ENCODE measurements around the gene TMEM259.

The TMEM259 gene

DNA sequence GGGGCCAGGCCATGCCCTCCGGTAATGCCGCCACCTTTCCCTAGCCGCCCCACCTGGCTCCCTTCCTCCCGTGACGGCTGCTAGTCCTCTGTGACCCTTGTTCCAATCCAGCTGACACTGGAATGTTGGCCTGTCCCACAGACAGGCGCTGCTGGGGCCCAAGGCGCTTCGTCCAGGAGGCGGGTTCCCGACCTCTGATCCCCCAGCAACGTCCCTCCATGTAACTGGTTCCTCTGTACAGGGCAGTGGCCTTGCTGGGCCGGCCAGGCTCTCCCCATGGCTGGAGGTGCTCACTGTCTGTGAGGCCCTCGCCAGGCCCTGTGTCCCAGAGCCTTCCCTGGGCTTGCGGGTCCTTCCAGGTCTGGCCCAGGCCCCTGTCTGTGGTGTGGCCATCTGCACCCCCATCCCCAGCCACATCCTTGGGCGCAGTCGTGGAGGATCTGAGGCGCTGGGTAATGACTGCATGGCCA lies 27.5 kb downstream of the TMEM259 start:
- no peak overlapping the region for H3K4me3 ChIP-seq (replicated peaks; ENCODE audit: low read depth, low read length)
- TF ChIP-seq, protein P1, sequence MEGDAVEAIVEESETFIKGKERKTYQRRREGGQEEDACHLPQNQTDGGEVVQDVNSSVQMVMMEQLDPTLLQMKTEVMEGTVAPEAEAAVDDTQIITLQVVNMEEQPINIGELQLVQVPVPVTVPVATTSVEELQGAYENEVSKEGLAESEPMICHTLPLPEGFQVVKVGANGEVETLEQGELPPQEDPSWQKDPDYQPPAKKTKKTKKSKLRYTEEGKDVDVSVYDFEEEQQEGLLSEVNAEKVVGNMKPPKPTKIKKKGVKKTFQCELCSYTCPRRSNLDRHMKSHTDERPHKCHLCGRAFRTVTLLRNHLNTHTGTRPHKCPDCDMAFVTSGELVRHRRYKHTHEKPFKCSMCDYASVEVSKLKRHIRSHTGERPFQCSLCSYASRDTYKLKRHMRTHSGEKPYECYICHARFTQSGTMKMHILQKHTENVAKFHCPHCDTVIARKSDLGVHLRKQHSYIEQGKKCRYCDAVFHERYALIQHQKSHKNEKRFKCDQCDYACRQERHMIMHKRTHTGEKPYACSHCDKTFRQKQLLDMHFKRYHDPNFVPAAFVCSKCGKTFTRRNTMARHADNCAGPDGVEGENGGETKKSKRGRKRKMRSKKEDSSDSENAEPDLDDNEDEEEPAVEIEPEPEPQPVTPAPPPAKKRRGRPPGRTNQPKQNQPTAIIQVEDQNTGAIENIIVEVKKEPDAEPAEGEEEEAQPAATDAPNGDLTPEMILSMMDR (IDR thresholded peaks at IDR 0.05; ENCODE audit: insufficient read depth, low read length, poor library complexity, severe bottlenecking) = no peak
- no peaks in the 10 kb centered on the region for H3K27me3 ChIP-seq (replicated peaks; ENCODE audit: control insufficient read depth, insufficient read depth, low read length)
- peaks cover 11% of the 10 kb centered on the region for H3K36me3 ChIP-seq (ENCODE audit: control insufficient read depth, insufficient read depth, low read length)
- no peak for DNase-seq (ENCODE audit: extremely low read depth, insufficient read length)

DNA sequence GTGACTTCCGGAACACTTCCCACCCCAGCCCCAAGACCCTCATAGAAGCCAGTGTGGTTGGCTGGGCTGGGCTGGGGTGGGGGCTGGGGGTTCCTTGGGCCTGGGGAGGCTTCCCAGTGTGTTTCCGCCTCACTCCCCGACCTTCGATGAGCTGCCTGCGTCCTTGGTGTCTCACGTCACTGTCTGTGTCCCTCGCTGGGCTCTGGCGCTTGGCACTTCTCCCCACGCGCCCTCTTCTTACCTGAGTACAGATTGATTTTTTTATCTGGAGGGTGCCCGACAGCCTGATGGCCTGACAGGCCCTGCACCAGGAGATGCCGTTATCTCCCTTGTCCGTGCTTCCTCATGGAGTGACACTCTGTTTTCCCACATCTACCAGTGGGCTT lies 28.3 kb downstream of the TMEM259 start:
- H3K36me3 ChIP-seq (ENCODE audit: control insufficient read depth, insufficient read depth, low read length) = peaks cover 16% of the 10 kb centered on the region
- TF ChIP-seq, protein P1 (IDR thresholded peaks at IDR 0.05; ENCODE audit: insufficient read depth, low read length, poor library complexity, severe bottlenecking) = no peak
- no peak for DNase-seq (ENCODE audit: extremely low read depth, insufficient read length)
- H3K27me3 ChIP-seq (replicated peaks; ENCODE audit: control insufficient read depth, insufficient read depth, low read length) = no peaks in the 10 kb centered on the region
- H3K4me3 ChIP-seq (replicated peaks; ENCODE audit: low read depth, low read length) = no peak overlapping the region

DNA sequence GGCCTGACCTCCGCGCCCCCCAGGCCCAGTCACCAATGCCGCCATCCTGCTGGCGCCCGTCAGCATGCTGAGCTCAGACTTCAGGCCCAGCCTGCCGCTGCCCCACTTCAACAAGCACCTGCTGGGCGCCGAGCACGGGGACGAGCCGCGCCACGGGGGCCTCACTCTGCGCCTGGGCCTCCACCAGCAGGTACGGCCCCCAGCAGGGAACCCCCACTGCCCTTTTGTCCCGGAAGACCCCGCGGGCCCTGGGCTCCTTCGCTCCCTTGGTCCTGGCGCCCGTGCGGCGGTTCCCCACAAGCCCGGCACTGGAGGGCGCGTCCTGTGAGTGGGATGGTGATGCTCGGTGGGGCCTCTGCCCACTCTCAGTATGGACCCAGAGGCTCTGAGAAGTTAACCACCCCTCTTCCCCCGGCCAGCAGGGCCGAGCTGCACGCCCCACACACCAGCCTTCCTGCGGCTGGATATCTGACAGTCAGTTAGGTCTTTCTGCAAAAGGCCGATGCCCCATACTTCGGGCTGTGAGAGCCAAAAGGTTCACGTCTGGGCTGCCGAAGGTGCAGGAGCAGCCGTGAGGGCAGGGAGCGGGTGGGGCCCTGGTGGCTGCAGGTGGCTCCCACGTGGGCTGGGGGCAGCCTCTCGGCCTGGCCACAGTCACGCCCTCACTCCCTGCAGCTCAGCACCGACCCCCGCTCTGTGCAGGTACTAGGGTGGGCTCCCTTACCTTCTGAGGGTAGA lies 28.8 kb downstream of the TMEM259 start:
- peaks cover 16% of the 10 kb centered on the region for H3K36me3 ChIP-seq (ENCODE audit: control insufficient read depth, insufficient read depth, low read length)
- no peak for DNase-seq (ENCODE audit: extremely low read depth, insufficient read length)
- TF ChIP-seq, protein P1 (IDR thresholded peaks at IDR 0.05; ENCODE audit: insufficient read depth, low read length, poor library complexity, severe bottlenecking) = no peak
- no peaks in the 10 kb centered on the region for H3K27me3 ChIP-seq (replicated peaks; ENCODE audit: control insufficient read depth, insufficient read depth, low read length)
- no peak overlapping the region for H3K4me3 ChIP-seq (replicated peaks; ENCODE audit: low read depth, low read length)

DNA sequence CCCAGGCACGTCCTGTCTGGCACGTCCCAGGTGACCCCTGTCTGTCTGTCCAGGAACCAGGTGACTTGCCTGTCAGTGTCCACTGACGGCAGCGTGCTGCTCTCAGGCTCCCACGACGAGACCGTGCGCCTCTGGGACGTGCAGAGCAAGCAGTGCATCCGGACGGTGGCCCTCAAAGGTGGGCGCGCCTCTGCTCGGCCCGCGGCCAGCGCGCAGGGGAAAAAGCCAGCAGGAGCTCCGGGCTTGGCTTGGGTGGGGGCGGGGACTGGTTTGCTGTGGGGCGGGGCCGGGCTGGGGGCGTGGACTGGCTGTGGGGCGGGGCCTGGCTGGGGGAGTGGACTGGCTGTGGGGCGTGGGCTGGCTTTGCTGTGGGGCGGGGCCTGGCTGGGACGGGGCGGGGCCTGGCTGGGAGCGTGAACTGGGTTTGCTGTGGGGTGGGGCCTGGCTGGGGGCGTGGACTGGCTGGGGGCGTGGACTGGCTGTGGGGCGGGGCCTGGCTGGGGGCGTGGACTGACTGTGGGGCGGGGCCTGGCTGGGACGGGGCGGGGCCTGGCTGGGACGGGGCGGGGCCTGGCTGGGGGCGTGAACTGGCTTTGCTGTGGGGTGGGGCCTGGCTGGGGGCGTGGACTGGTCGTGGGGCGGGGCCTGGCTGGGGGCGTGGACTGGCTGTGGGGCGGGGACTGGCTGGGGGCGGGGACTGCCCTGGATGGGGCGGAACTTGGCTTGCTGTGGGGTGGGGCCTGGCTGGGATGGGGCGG lies 29.6 kb downstream of the TMEM259 start:
- no peak for DNase-seq (ENCODE audit: extremely low read depth, insufficient read length)

DNA sequence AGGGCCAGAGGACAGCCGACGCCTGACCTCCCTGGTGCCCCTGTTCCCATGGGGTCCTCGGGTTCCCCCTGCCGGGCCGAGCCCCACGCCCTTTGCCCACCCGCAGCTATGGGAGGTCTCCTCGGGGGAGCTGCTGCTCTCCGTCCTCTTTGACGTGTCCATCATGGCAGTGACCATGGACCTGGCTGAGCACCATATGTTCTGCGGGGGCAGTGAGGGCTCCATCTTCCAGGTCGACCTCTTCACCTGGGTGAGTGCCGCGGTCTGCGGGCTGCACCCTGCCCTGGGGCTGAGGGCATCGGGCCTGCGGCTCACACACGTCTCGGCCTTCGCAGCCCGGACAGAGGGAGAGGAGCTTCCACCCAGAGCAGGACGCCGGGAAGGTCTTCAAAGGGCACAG lies 30.2 kb downstream of the TMEM259 start:
- no peak for DNase-seq (ENCODE audit: extremely low read depth, insufficient read length)
- H3K4me3 ChIP-seq (replicated peaks; ENCODE audit: low read depth, low read length) = no peak overlapping the region
- no peaks in the 10 kb centered on the region for H3K27me3 ChIP-seq (replicated peaks; ENCODE audit: control insufficient read depth, insufficient read depth, low read length)
- TF ChIP-seq, protein P1 (IDR thresholded peaks at IDR 0.05; ENCODE audit: insufficient read depth, low read length, poor library complexity, severe bottlenecking) = no peak
- peaks cover 20% of the 10 kb centered on the region for H3K36me3 ChIP-seq (ENCODE audit: control insufficient read depth, insufficient read depth, low read length)

More for the DNA sequence above, 29.6 kb downstream of the TMEM259 start:
- H3K36me3 ChIP-seq (ENCODE audit: control insufficient read depth, insufficient read depth, low read length) = peaks cover 17% of the 10 kb centered on the region
- H3K4me3 ChIP-seq (replicated peaks; ENCODE audit: low read depth, low read length) = no peak overlapping the region
- no peaks in the 10 kb centered on the region for H3K27me3 ChIP-seq (replicated peaks; ENCODE audit: control insufficient read depth, insufficient read depth, low read length)
- TF ChIP-seq, protein P1 (IDR thresholded peaks at IDR 0.05; ENCODE audit: insufficient read depth, low read length, poor library complexity, severe bottlenecking) = no peak

Data from GM06990 (cell line).